ENCODE measurements around the gene EVA1A. TPM values are rescaled to one million over a fixed set of nuclear protein-coding genes. Genes with fewer than 3 reads are reported as not detected.

The EVA1A gene
- total and polyA plus RNA-seq, 2 of the 8 experiments (the other 6 are each of a cell fraction or from before 2014, with no cell fraction given): 2.4 to 4.3 TPM

GRCh38 chr2:75506101-75506697 lies 54.5 kb downstream of the EVA1A start (continued):
- TF ChIP-seq SIN3A (conservative IDR thresholded peaks at IDR 0.05 in 1 of 2, IDR thresholded peaks at IDR 0.05 in 1 of 2; ENCODE audit: low read depth in 1 of 2, low read length in 2 of 2) (no peak), CREB1 (IDR thresholded peaks at IDR 0.05) (no peak)

Data from H1 (cell line).